Kasumi-1 (cell line): ENCODE results near the gene KDM3B.
"Not testable (repeated sequence)": the region's sequence is repeated elsewhere in the genome, so short reads cannot be mapped to it uniquely, and the experiment has no call there.

Experiments used
- DNase-seq, 2 experiments: peaks; one replicate each; lab custom pipeline; 2025; lab: John Stamatoyannopoulos, UW

The KDM3B gene

DNA sequence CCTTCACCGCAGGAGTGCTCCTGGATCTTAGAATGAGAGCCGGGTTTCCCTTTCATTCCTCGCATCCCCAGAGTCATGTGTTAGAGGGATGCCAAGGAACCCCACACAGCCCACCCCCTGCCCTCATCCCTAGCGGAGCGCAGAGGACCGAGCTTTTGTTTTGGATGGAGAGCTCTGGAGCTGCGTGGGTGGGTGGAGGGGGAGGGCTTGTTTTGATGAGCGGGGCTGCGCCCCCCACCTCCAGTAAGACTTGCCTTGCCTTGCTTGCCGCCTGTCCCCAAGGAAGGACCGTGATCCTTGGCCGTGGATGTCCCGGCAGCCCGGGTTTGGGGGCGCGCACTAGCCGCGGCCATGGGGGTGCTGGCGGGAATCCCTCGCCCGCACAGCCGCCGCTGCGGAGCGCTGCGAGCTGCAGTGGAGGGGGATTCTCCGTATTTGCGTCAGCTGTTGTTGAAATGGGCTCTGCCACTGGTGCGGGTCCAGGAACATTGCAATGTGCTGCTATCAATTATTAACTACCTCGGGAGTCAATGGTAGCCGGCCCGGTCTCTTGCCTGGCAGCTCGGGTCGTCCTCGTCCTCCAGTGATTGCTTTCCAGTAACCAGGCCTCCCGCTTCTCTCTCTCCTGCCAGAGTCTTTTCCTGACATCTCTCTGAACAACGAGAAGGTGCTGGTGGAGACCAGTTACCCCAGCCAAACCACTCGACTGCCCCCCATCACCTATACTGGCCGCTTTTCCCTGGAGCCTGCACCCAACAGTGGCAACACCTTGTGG, 113.8 kb downstream of the KDM3B start:
- DNase-seq, result no peak

DNA sequence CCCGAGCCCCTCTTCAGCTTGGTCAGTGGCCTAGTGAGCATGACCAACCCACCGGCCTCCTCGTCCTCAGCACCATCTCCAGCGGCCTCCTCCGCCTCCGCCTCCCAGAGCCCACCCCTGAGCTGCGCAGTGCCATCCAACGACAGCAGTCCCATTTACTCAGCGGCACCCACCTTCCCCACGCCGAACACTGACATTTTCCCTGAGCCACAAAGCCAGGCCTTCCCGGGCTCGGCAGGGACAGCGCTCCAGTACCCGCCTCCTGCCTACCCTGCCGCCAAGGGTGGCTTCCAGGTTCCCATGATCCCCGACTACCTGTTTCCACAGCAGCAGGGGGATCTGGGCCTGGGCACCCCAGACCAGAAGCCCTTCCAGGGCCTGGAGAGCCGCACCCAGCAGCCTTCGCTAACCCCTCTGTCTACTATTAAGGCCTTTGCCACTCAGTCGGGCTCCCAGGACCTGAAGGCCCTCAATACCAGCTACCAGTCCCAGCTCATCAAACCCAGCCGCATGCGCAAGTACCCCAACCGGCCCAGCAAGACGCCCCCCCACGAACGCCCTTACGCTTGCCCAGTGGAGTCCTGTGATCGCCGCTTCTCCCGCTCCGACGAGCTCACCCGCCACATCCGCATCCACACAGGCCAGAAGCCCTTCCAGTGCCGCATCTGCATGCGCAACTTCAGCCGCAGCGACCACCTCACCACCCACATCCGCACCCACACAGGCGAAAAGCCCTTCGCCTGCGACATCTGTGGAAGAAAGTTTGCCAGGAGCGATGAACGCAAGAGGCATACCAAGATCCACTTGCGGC, 114.6 kb downstream of the KDM3B start:
- no peak for DNase-seq

DNA sequence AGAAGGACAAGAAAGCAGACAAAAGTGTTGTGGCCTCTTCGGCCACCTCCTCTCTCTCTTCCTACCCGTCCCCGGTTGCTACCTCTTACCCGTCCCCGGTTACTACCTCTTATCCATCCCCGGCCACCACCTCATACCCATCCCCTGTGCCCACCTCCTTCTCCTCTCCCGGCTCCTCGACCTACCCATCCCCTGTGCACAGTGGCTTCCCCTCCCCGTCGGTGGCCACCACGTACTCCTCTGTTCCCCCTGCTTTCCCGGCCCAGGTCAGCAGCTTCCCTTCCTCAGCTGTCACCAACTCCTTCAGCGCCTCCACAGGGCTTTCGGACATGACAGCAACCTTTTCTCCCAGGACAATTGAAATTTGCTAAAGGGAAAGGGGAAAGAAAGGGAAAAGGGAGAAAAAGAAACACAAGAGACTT, 115.2 kb downstream of the KDM3B start:
- no peak for DNase-seq

DNA sequence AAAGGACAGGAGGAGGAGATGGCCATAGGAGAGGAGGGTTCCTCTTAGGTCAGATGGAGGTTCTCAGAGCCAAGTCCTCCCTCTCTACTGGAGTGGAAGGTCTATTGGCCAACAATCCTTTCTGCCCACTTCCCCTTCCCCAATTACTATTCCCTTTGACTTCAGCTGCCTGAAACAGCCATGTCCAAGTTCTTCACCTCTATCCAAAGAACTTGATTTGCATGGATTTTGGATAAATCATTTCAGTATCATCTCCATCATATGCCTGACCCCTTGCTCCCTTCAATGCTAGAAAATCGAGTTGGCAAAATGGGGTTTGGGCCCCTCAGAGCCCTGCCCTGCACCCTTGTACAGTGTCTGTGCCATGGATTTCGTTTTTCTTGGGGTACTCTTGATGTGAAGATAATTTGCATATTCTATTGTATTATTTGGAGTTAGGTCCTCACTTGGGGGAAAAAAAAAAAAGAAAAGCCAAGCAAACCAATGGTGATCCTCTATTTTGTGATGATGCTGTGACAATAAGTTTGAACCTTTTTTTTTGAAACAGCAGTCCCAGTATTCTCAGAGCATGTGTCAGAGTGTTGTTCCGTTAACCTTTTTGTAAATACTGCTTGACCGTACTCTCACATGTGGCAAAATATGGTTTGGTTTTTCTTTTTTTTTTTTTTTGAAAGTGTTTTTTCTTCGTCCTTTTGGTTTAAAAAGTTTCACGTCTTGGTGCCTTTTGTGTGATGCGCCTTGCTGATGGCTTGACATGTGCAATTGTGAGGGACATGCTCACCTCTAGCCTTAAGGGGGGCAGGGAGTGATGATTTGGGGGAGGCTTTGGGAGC, 115.9 kb downstream of the KDM3B start:
- no peak for DNase-seq

DNA sequence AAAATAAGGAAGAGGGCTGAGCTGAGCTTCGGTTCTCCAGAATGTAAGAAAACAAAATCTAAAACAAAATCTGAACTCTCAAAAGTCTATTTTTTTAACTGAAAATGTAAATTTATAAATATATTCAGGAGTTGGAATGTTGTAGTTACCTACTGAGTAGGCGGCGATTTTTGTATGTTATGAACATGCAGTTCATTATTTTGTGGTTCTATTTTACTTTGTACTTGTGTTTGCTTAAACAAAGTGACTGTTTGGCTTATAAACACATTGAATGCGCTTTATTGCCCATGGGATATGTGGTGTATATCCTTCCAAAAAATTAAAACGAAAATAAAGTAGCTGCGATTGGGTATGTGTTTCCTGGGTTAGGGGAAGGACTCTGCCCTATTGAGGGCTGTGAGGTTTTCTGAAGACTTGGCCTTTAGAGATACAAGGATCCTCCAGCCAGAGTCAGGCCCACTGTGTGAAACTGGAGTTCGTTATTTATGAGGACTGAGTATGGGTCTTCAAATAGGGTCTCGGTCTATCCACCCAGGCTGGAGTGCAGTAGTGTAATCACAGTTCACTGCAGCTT, 116.6 kb downstream of the KDM3B start:
- DNase-seq, result no peak

DNA sequence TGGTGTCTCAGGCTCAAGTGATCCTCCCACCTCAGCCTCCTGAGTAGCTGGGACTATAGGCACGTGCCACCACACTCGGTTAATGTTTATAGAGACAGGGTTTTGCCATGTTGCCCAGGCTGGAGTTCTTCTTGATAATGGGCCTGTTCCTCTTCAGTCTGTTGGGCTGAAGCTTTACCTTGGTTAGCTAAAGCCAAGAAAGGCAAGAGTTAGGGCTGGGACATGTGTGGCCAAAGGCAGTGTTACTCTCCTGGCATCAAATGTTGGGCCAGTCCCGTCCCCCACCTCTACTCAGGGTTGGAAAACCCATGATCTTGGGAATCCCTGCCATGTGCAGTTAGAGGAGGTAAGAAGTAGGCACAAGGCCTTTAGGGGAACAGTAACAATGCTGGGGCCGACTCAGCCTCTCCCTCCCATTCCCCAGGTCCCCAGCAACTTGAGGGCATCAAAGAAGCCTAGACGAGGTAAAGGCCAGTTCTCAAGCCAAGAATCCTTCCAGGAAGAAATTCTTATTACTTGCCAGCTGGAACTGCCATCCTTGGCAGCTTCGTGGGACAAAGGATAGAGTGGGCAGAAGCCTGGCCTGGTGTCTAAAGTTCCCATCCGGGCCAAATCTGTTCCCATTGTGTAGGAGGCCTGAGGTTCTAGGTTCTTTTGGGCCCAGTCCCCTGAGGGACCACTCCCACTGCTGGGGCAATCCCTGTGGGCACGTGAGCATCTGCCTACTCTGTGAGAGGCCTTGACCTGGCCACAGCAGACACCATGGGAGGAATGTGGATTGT, 117.2 kb downstream of the KDM3B start:
- no peak for DNase-seq

DNA sequence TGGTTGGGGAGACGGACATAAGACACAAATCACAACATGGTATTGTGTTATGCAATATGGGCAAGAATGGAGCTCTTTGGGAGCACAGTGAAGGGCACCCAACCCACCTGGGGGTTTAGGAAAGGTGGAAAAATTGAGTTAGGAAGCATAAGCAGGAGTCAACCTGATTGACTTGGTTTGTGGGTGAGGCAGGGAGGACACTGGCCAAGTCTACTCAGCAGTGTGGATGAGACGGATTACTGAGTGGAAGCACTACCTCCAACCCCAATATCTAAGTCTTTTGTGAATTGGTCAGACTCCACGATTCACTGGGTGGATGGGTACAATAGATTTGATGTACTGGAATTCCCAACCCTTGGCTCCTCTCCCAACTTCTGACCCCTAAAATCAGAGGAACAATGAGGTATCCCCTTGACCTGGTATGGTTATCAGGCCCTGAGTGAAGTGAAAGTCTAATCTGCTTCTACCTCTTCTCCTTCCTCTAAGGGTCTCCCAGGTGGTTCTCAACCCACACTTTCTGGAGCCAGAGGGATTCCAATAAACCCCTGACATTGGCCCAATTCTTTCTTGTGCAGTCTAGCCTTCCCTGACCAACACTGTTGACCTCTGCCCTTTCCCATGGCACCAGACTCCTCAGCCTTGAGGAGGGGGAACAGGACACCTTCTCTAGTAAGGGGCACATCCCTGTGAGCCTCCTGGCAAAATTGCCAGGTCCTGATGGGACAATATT, 118.0 kb downstream of the KDM3B start:
- DNase-seq, result no peak

DNA sequence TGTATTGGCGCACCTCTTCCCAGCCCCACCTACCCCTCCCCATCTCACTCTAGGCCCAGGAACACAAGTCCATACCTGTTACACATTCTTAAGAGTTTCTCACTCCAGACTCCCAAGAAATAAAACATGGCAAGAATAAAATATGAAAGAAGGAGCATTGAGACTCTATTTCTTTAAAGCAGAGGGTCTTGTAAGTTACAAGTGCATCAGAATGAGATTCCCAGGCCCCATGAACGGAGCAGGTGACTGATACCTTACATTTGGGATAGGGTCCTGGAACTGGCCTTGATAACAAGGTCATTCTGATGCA, 118.5 kb downstream of the KDM3B start:
- no peak for DNase-seq

DNA sequence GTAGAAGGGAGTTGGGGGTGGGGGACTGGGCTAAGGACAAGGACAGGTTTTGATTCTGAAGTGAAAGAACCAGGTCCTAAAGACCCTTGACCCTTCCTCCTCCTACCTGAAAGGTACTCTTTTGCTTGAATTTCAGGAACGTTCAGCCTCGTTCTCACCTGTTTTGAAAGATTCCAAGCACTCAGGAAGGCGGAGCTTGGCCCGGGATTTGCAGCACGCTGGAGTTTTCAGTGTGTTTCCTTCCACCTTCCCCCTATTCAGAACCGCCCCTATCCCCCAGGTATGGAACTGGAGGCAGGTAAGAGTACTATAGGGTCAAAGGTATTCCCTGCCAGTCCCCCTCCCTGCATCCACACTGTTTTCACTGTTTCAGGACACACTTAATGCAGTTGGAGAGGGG, 119.9 kb downstream of the KDM3B start:
- DNase-seq, result no peak

DNA sequence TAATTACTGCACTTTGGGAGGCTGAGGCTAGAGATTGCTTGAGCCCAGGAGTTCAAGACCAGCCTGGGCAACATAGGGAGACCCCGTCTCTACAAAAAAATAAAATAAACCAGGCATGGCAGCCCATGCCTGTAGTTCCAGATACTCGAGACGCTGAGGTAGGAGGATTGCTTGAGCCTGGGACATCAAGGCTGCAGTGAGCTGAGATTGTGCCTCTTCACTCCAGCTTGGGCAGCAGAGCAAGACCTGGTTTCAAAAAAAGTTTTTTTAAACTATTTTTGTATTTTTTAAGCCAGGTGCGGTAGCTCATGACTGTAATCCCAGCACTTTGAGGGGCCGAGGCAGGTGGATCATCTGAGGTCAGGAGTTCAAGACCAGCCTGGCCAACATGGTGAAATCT, 120.7 kb downstream of the KDM3B start:
- DNase-seq, result not testable (repeated sequence)

DNA sequence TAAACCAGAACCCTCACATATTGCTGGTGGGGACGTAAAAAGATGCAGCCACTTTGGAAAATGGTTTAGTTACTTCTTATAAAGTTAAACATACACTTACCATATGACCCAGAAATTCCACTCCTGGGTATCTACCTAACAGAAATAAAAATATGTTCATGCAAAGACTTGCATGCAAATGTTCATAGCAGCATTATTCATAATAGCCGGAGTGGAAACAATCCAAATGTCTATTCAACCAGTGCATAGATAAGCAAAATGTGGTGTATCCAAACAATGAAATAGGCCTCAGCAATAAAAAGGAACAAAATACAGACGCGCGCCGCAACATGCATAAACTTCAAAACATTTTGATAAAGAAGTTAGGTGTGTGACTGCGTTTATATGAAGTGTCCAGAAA, 124.4 kb downstream of the KDM3B start:
- DNase-seq, result no peak

DNA sequence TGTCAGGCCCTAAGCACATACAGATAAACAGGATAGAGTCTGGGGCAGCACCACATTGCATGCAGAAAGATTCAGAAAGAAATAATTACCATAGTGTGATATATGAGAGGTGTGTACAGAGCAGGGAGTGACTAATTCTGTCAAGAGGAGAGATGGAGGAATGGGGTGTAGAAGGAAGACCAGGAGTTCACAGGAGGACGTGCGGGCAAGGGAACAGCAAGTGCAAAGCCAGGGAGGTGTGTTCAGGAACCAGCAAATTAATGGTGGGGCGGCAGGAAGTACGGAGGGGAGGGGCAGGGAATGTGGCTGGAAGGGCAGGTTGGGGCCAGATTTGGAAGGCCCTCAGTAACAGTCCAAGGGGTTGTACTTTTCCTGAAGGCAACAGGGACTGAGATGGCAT, 130.2 kb downstream of the KDM3B start:
- DNase-seq, result no peak
